ENCODE data around the gene EBF3. TPM values are rescaled to one million over a fixed set of nuclear protein-coding genes. Genes with fewer than 3 reads are reported as not detected.

Gene EBF3
- total RNA-seq, 1 experiment from 2014 or later = 0.64 TPM

DNA sequence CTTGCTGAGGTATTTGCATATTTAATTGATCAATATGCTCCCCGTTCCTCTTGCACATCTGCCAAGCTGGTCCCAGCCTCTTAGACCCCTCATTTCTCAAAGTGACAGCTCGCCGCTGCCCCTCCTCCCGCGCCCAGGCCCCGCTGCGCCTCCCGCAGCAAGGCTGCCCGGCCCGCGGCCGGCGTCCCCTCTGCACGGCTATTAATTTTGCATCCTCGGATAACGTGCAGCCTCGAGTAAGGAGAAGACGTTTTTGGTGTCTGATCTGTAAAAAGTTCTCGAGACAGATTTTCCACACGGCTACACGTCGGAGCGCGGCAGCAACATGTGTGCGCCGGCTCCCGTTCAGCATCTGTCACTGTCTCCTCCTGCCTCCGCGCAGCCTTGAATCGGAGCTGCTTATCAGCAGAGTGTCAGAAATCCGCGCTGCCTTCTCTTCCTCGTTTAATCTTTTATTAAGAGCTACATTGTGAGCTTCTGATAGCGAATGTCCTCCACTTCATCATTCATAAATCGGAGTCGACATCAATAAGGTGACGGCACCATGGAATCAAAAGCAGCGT is 65.3 kb downstream of the EBF3 start:
- Histone ChIP-seq H3K4me1 (ENCODE audit: control insufficient read depth, insufficient read depth, low read length) (no peaks in the 10 kb centered on the region), H3K4me3 (ENCODE audit: low read depth in 2 of 2, low read length in 2 of 2) (no peak overlapping the region), H3K27ac (ENCODE audit: low read length) (no peak overlapping the region), H3K9me3 (ENCODE audit: control insufficient read depth, insufficient read depth, low read depth, low read length) (no peaks in the 10 kb centered on the region), H3K27me3 (ENCODE audit: control insufficient read depth, insufficient read depth, low read length) (peaks cover 3% of the 10 kb centered on the region; the same call in 1 of the 2 replicates), H3K36me3 (ENCODE audit: control insufficient read depth, insufficient read depth, low read length) (no peaks in the 10 kb centered on the region)
- no TSS peak for BruUV-seq (replicated peaks)
- intact Hi-C loops (cut with micrococcal nuclease; ENCODE audit: unreplicated experiment) = no loop called here
- ChIA-PET POLR2A (no interaction called here), CTCF (no interaction called here)
- in situ Hi-C loops (cut with HindIII; ENCODE audit: low pct_unique_long_range_greater_than_20kb, low sequenced_read_pairs) = no loop called here
- DNase-seq (ENCODE audit: low read depth, low spot score) (no peak), ATAC-seq (no peak)
- no peak for TF ChIP-seq POLR2AphosphoS5 (IDR thresholded peaks at IDR 0.05; ENCODE audit: low read depth, low read length)
- TF ChIP-seq REST (IDR thresholded peaks at IDR 0.05; ENCODE audit: insufficient read depth in 1 of 2, low read depth in 2 of 2, low read length in 1 of 2) = no peak
- no peak for TF ChIP-seq SIN3A (IDR thresholded peaks at IDR 0.05; ENCODE audit: borderline replicate concordance, insufficient read depth, low read depth, low read length)
- TF ChIP-seq CTCF (IDR thresholded peaks at IDR 0.05) = no peak
- TF ChIP-seq TCF7L2 (IDR thresholded peaks at IDR 0.05; ENCODE audit: low read depth, low read length) = no peak

DNA sequence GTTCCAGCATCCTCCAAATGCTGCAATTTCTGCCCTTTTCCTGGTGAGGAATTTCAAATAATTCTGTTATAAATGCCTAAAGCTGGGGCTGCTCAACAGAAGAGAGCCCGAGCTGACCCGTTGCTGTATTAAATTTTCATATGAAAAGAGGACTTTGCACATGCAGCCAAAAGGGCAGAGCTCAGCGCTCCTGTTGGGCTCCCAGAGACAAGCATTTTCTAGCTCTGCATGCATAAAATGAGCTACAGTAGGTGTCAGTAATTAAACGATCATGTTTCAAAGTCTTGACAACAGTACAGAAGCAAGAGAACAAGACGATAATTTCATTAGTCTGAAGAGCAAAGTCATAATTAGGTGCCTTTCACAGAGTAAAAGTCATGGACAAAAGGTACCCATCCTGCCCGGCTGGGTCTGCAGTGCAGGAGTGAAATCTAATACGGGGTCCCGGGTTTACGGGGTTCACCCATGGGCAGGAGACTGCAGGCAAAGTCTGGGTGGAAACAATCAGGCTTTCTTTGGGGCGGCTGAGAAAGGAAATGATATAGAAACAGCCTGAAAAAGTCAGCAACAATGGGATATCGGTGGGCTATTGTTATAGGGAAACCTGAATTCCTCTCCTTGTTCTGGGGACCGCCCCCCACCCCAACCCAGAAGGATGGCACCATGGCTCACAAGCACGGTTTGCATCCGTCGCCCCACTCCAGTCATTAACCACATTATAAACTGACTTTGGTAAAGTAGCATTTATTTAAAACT is 66.0 kb downstream of the EBF3 start:
- Histone ChIP-seq H3K27ac (ENCODE audit: low read length) (no peak overlapping the region), H3K4me1 (ENCODE audit: control insufficient read depth, insufficient read depth, low read length) (no peaks in the 10 kb centered on the region), H3K4me3 (ENCODE audit: low read depth in 2 of 2, low read length in 2 of 2) (no peak overlapping the region), H3K9me3 (ENCODE audit: control insufficient read depth, insufficient read depth, low read depth, low read length) (no peaks in the 10 kb centered on the region), H3K36me3 (ENCODE audit: control insufficient read depth, insufficient read depth, low read length) (no peaks in the 10 kb centered on the region), H3K27me3 (ENCODE audit: control insufficient read depth, insufficient read depth, low read length) (peaks cover 4% of the 10 kb centered on the region; the same call in 1 of the 2 replicates)
- ATAC-seq (no peak), DNase-seq (ENCODE audit: low read depth, low spot score) (no peak)
- intact Hi-C loops (cut with micrococcal nuclease; ENCODE audit: unreplicated experiment) (no loop called here), in situ Hi-C loops (cut with HindIII; ENCODE audit: low pct_unique_long_range_greater_than_20kb, low sequenced_read_pairs) (no loop called here)
- TF ChIP-seq REST (IDR thresholded peaks at IDR 0.05; ENCODE audit: insufficient read depth in 1 of 2, low read depth in 2 of 2, low read length in 1 of 2) (no peak), POLR2AphosphoS5 (IDR thresholded peaks at IDR 0.05; ENCODE audit: low read depth, low read length) (no peak)
- no TSS peak for BruUV-seq (replicated peaks)
- ChIA-PET POLR2A (no interaction called here), CTCF (no interaction called here)
